IMR-90 (cell line): ENCODE measurements around the gene TRIM27. TPM values are rescaled to one million over a fixed set of nuclear protein-coding genes. Genes with fewer than 3 reads are reported as not detected.

Experiments
- ATAC-seq: fragments of 200-7000 bp; cut with Tn5 transposase; 2 replicates; pipeline ENCODE4 v1.9.1; 2020; ENCODE audit warnings: low read depth, mild to moderate bottlenecking, moderate library complexity
- BruUV-seq: library from RNA; stranded (reverse); fragments of 400-500 nt; replicated peaks from 2 replicates; lab custom pipeline; 2021; lab: Mats Ljungman, UMichigan
- CTCF ChIA-PET: fragments of 300-600 bp; formaldehyde crosslinking; extraction: SDS; loops from one replicate; lab custom pipeline; 2021; ENCODE audit warnings: antibody characterized with exemption; lab: Yijun Ruan, JAX
- POLR2A ChIA-PET: fragments of 300-600 bp; sonication (Branson Sonifier 250); formaldehyde crosslinking; loops from one replicate; lab custom pipeline; 2022; ENCODE audit warnings: antibody characterized with exemption; ENCODE audit not compliant: unreplicated experiment; lab: Charles Lee
- DNase-seq: peaks from one replicate; pipeline ENCODE4 v3.0.0; 2013
- H2AFZ ChIP-seq: replicated peaks from 2 replicates; pipeline ENCODE3; 2013; ENCODE audit warnings: low read length, mild to moderate bottlenecking; ENCODE audit not compliant: poor library complexity
- H2AK5ac ChIP-seq: 2 replicates; pipeline ENCODE4 v1.6.1; 2013; ENCODE audit warnings: low read depth, low read length, inconsistent platforms
- H2AK9ac ChIP-seq: replicated peaks from 2 replicates; pipeline ENCODE3; 2013; ENCODE audit warnings: mild to moderate bottlenecking, low read depth, low read length, moderate library complexity; ENCODE audit not compliant: poor library complexity
- H2BK120ac ChIP-seq: 2 replicates; pipeline ENCODE4 v1.6.1; 2013; ENCODE audit warnings: low read depth, low read length, inconsistent platforms
- H2BK15ac ChIP-seq: 3 replicates; pipeline ENCODE4 v1.6.1; 2013; ENCODE audit warnings: low read depth, low read length, inconsistent platforms
- H2BK20ac ChIP-seq: 2 replicates; pipeline ENCODE4 v1.6.1; 2013; ENCODE audit warnings: low read depth, mild to moderate bottlenecking, inconsistent platforms, low read length, moderate library complexity
- H2BK5ac ChIP-seq: 2 replicates; pipeline ENCODE4 v1.6.1; 2013; ENCODE audit warnings: mild to moderate bottlenecking, low read depth, low read length, inconsistent platforms; ENCODE audit not compliant: poor library complexity, severe bottlenecking
- H3K14ac ChIP-seq: replicated peaks from 2 replicates; pipeline ENCODE4 v1.6.1; 2013; ENCODE audit warnings: low read depth, low read length, inconsistent platforms
- H3K18ac ChIP-seq: 2 replicates; pipeline ENCODE4 v1.6.1; 2013; ENCODE audit warnings: low read depth, low read length, control low read depth
- H3K23ac ChIP-seq: 2 replicates; pipeline ENCODE4 v1.6.1; 2013; ENCODE audit warnings: low read depth, low read length, inconsistent platforms
- H3K27ac ChIP-seq: 2 replicates; pipeline ENCODE4 v1.5.1; 2013; ENCODE audit warnings: mild to moderate bottlenecking, control low read depth, low read length; ENCODE audit not compliant: insufficient read depth
- H3K27me3 ChIP-seq: 2 replicates; pipeline ENCODE4 v1.6.1; 2013; ENCODE audit warnings: low read length; ENCODE audit not compliant: control insufficient read depth, insufficient read depth
- H3K36me3 ChIP-seq: 2 replicates; pipeline ENCODE4 v1.6.1; 2013; ENCODE audit warnings: low read length, mixed read lengths; ENCODE audit not compliant: control insufficient read depth, insufficient read depth
- H3K4ac ChIP-seq: 2 replicates; pipeline ENCODE4 v1.6.1; 2013; ENCODE audit warnings: low read depth, low read length, inconsistent platforms
- H3K4me1 ChIP-seq: 2 replicates; pipeline ENCODE4 v1.6.1; 2013; ENCODE audit warnings: low read length, mixed read lengths; ENCODE audit not compliant: control insufficient read depth, insufficient read depth
- H3K4me2 ChIP-seq: 2 replicates; pipeline ENCODE4 v1.6.1; 2013; ENCODE audit warnings: low read depth, mild to moderate bottlenecking, control low read depth, low read length, moderate library complexity
- H3K4me3 ChIP-seq: 2 replicates; pipeline ENCODE4 v1.5.1; 2013; ENCODE audit warnings: low read depth, mild to moderate bottlenecking, control low read depth, low read length, moderate library complexity; ENCODE audit not compliant: insufficient read depth
- H3K56ac ChIP-seq: 2 replicates; pipeline ENCODE4 v1.6.1; 2013; ENCODE audit warnings: low read length, inconsistent platforms; ENCODE audit not compliant: insufficient read depth; ENCODE audit errors: extremely low read depth
- H3K79me1 ChIP-seq, 2 experiments: 2 replicates each; pipeline ENCODE4 v1.6.1; 2013; ENCODE audit warnings: low read length in 2 of 2, inconsistent platforms in 1 of 2, low read depth in 1 of 2
- H3K9ac ChIP-seq: 2 replicates; pipeline ENCODE4 v1.6.1; 2013; ENCODE audit warnings: low read depth, low read length, control low read depth
- H3K9me1 ChIP-seq: 2 replicates; pipeline ENCODE4 v1.6.1; 2013; ENCODE audit warnings: low read length, inconsistent platforms; ENCODE audit not compliant: insufficient read depth
- H3K9me3 ChIP-seq: 2 replicates; pipeline ENCODE4 v1.6.1; 2013; ENCODE audit warnings: low read length; ENCODE audit not compliant: control insufficient read depth, insufficient read depth
- H4K20me1 ChIP-seq: 2 replicates; pipeline ENCODE4 v1.6.1; 2013; ENCODE audit warnings: low read length, inconsistent platforms; ENCODE audit not compliant: insufficient read depth
- H4K5ac ChIP-seq: 2 replicates; pipeline ENCODE4 v1.6.1; 2013; ENCODE audit warnings: mild to moderate bottlenecking, low read depth, low read length, control low read depth
- H4K8ac ChIP-seq, 2 experiments: 2 replicates each; pipeline ENCODE4 v1.6.1; 2013; ENCODE audit warnings: low read depth in 2 of 2, low read length in 2 of 2, control low read depth in 1 of 2, inconsistent platforms in 1 of 2
- H4K91ac ChIP-seq: 2 replicates; pipeline ENCODE4 v1.6.1; 2013; ENCODE audit warnings: low read depth, low read length, inconsistent platforms; ENCODE audit not compliant: insufficient read depth
- BHLHE40 ChIP-seq: fragments of 150-350 bp; IDR thresholded peaks from 2 replicates; pipeline ENCODE4 v1.6.1; 2016; ENCODE audit warnings: mild to moderate bottlenecking, low read depth, low read length
- CEBPB ChIP-seq: IDR thresholded peaks from 2 replicates; pipeline ENCODE4 v1.6.1; 2012; ENCODE audit warnings: low read depth, low read length, improper control_type of control experiment
- CHD1 ChIP-seq: IDR thresholded peaks from 2 replicates; pipeline ENCODE4 v1.6.1; 2012; ENCODE audit warnings: low read depth, low read length, improper control_type of control experiment
- ELK1 ChIP-seq: fragments of 150-350 bp; IDR thresholded peaks from 2 replicates; pipeline ENCODE4 v1.6.1; 2016; ENCODE audit warnings: low read depth, mild to moderate bottlenecking, low read length, moderate library complexity, borderline replicate concordance
- FOS ChIP-seq: fragments of 150-350 bp; IDR thresholded peaks from 2 replicates; pipeline ENCODE4 v1.6.1; 2016; ENCODE audit warnings: low read depth, low read length
- MAFK ChIP-seq: IDR thresholded peaks from 2 replicates; pipeline ENCODE4 v1.6.1; 2012; ENCODE audit warnings: low read depth, low read length, improper control_type of control experiment
- MAZ ChIP-seq: IDR thresholded peaks from 2 replicates; pipeline ENCODE4 v1.6.1; 2012; ENCODE audit warnings: low read depth, mild to moderate bottlenecking, low read length, improper control_type of control experiment, moderate library complexity, borderline replicate concordance
- MXI1 ChIP-seq: IDR thresholded peaks from 2 replicates; pipeline ENCODE4 v1.6.1; 2012; ENCODE audit warnings: low read depth, mild to moderate bottlenecking, low read length, moderate library complexity, borderline replicate concordance
- NFE2L2 ChIP-seq: fragments of 150-350 bp; IDR thresholded peaks from 2 replicates; pipeline ENCODE4 v1.6.1; 2016; ENCODE audit warnings: low read depth, mild to moderate bottlenecking, low read length
- POLR2A ChIP-seq: IDR thresholded peaks from 2 replicates; pipeline ENCODE4 v1.6.1; 2012; ENCODE audit warnings: mild to moderate bottlenecking, low read depth, low read length
- RAD21 ChIP-seq: IDR thresholded peaks from 2 replicates; pipeline ENCODE4 v1.6.1; 2012; ENCODE audit warnings: low read length, improper control_type of control experiment
- RCOR1 ChIP-seq: IDR thresholded peaks from 2 replicates; pipeline ENCODE4 v1.6.1; 2012; ENCODE audit warnings: mild to moderate bottlenecking, low read length, improper control_type of control experiment; ENCODE audit not compliant: insufficient replicate concordance
- RFX5 ChIP-seq: IDR thresholded peaks from 2 replicates; pipeline ENCODE4 v1.8.0; 2012; ENCODE audit warnings: low read depth, mild to moderate bottlenecking, low read length, moderate library complexity
- SMC3 ChIP-seq: fragments of 150-350 bp; IDR thresholded peaks from 2 replicates; pipeline ENCODE4 v1.6.1; 2016; ENCODE audit warnings: low read depth, mild to moderate bottlenecking, antibody characterized with exemption, low read length, moderate library complexity
- WGBS, 2 experiments: methylation state at CpG; one replicate each; pipeline versions ENCODE4 v1.1.5 to v1.1.7; 2013; ENCODE audit warnings: missing lambda C conversion rate in 2 of 2; ENCODE audit not compliant: insufficient read length in 1 of 2; ENCODE audit errors: extremely low coverage in 2 of 2; 5-methylcytosine and 5-hydroxymethylcytosine counted together
- dilution Hi-C: fragments of 300-500 bp; cut with HindIII; formaldehyde crosslinking; loops from one replicate; pipeline ENCODE4 v1.14.3; 2018; ENCODE audit warnings: low sequenced_read_pairs; ENCODE audit not compliant: unreplicated experiment
- in situ Hi-C: fragments of 300-500 bp; cut with MboI; formaldehyde crosslinking; loops from 3 replicates; pipeline ENCODE4 v1.14.3; 2019; ENCODE audit warnings: low sequenced_read_pairs, inconsistent platforms, mixed read lengths
- intact Hi-C: fragments of 100-400 bp; cut with micrococcal nuclease; formaldehyde crosslinking; loops from 2 replicates; pipeline ENCODE4 v1.10.0; 2022
- polyA plus RNA-seq, 3 experiments: library from polyadenylated mRNA; depleted of rRNA; stranded (reverse); fragments of >200 nt; gene quantifications; 2 replicates each; pipeline ENCODE4 v1.2.3, GENCODE V29; 2012; ENCODE audit warnings: low replicate concordance in 1 of 3
- total RNA-seq: library from RNA; depleted of rRNA; stranded (reverse); fragments of >200 nt; gene quantifications from 2 replicates; pipeline ENCODE4 v1.2.3, GENCODE V29; 2012
- TF ChIP-seq, protein P1 (sequence below): conservative IDR thresholded peaks from 2 replicates; pipeline ENCODE4 v1.5.1; 2012; ENCODE audit warnings: mild to moderate bottlenecking, low read depth, low read length, improper control_type of control experiment
- TF ChIP-seq, protein P2 (sequence below): fragments of 150-350 bp; IDR thresholded peaks from 2 replicates; pipeline ENCODE4 v1.6.1; 2017; ENCODE audit warnings: mild to moderate bottlenecking, antibody characterized with exemption, low read length, low read depth

TRIM27 gene
- total and polyA plus RNA-seq, 2 of the 4 experiments (the other 2 are of a cell fraction): 44.4 to 48.0 TPM

DNA sequence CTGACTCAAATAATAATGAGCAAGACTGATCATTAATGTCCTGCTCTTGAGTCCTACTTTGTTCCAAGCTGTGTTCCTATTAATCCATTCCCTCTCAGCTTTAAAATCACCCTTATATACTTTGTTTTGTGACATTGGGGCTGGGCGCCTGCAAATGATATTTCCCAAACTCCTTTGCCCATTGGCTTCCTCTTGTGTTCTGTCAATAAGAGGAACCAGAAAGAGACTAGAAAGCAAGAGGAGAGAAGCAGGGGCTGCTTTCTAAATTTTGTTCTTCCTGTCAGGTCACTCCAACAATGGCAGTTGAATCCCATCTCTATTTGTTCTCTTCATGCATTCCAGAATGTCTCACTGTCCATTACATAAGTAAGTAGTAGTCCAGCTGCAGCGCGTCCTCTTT lies 21.6 kb upstream of the TRIM27 start:
- intact Hi-C loops: loop anchor here (10.0 kb wide), 1 partner anchor 1471 kb away; the partner anchor contains the start of gene ZNF184
- no TSS peak for BruUV-seq

More for the DNA sequence above, 21.6 kb upstream of the TRIM27 start:
- H2BK20ac ChIP-seq: no peak overlapping the region
- H3K9me1 ChIP-seq: no peaks in the 10 kb centered on the region
- no peak overlapping the region for H2BK120ac ChIP-seq
- no peak overlapping the region for H3K18ac ChIP-seq
- dilution Hi-C loops: no loop called here
- H3K4me2 ChIP-seq: no peak overlapping the region
- no peaks in the 10 kb centered on the region for H3K79me1 ChIP-seq
- POLR2A ChIA-PET: no interaction called here
- no peak overlapping the region for H3K56ac ChIP-seq
- in situ Hi-C loops: no loop called here
- 70% methylated on average over 2 of the region's 3 CpGs; no CpG with 5 or more reads in 1 of the 2 experiments for WGBS, 2 experiments
- H2AK5ac ChIP-seq: no peak overlapping the region
- no peak overlapping the region for H2BK15ac ChIP-seq
- no peak overlapping the region for H3K14ac ChIP-seq
- no peaks in the 10 kb centered on the region for H3K36me3 ChIP-seq
- no peaks in the 10 kb centered on the region for H3K27me3 ChIP-seq
- DNase-seq: no peak
- H3K23ac ChIP-seq: no peak overlapping the region
- no peak overlapping the region for H3K9ac ChIP-seq
- ATAC-seq: no peak
- CTCF ChIA-PET: interaction anchor here (0.6 kb wide), 1 partner anchor 28 kb away, joined by 4 read pairs; no protein-coding TSS in a partner anchor
- H3K27ac ChIP-seq: no peak overlapping the region
- H3K4me3 ChIP-seq: no peak overlapping the region
- no peak overlapping the region for H2AFZ ChIP-seq
- H4K20me1 ChIP-seq: peaks cover 8% of the 10 kb centered on the region
- no peaks in the 10 kb centered on the region for H3K9me3 ChIP-seq
- H4K8ac ChIP-seq: no peak overlapping the region
- no peak overlapping the region for H3K4ac ChIP-seq
- TF ChIP-seq SMC3 (no peak), RFX5 (no peak), BHLHE40 (no peak), MXI1 (no peak), CEBPB (no peak), MAFK (no peak), CHD1 (no peak), ELK1 (no peak), RAD21 (no peak), RCOR1 (no peak), FOS (no peak), POLR2A (no peak), NFE2L2 (no peak), MAZ (no peak)
- TF ChIP-seq, protein P1, sequence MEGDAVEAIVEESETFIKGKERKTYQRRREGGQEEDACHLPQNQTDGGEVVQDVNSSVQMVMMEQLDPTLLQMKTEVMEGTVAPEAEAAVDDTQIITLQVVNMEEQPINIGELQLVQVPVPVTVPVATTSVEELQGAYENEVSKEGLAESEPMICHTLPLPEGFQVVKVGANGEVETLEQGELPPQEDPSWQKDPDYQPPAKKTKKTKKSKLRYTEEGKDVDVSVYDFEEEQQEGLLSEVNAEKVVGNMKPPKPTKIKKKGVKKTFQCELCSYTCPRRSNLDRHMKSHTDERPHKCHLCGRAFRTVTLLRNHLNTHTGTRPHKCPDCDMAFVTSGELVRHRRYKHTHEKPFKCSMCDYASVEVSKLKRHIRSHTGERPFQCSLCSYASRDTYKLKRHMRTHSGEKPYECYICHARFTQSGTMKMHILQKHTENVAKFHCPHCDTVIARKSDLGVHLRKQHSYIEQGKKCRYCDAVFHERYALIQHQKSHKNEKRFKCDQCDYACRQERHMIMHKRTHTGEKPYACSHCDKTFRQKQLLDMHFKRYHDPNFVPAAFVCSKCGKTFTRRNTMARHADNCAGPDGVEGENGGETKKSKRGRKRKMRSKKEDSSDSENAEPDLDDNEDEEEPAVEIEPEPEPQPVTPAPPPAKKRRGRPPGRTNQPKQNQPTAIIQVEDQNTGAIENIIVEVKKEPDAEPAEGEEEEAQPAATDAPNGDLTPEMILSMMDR: no peak
- TF ChIP-seq, protein P2, sequence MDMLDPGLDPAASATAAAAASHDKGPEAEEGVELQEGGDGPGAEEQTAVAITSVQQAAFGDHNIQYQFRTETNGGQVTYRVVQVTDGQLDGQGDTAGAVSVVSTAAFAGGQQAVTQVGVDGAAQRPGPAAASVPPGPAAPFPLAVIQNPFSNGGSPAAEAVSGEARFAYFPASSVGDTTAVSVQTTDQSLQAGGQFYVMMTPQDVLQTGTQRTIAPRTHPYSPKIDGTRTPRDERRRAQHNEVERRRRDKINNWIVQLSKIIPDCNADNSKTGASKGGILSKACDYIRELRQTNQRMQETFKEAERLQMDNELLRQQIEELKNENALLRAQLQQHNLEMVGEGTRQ: no peak
- H3K4me1 ChIP-seq: no peaks in the 10 kb centered on the region; the same call in 1 of the 2 replicates
- H4K91ac ChIP-seq: no peak overlapping the region
- no peak overlapping the region for H2AK9ac ChIP-seq
- no peak overlapping the region for H2BK5ac ChIP-seq
- H4K5ac ChIP-seq: no peak overlapping the region
